CD4-positive, alpha-beta T cell treated with Interleukin-6 for 4 hours (primary cell): ENCODE results near the gene GYS1.
A peak's percentile ranks its signal among the peaks of the same experiment; 100 is the strongest.

Experiments
- DNase-seq: peaks from one replicate; pipeline ENCODE4 v3.0.0-alpha.2; 2020; ENCODE audit warnings: mixed read lengths

GYS1 gene

GRCh38 chr19:49017666-49018351 lies 24.7 kb upstream of the GYS1 start:
- peak; percentile 68 for DNase-seq

- DNase-seq = no peak
These were observed 24.0 kb upstream of the GYS1 start, which contains the start of gene LHB for GRCh38 chr19:49017041-49017665. Gene LHB, minus strand, starts transcription at chr19:49017091. Its CDS starts 10 bp downstream, at chr19:49017081.

DNA sequence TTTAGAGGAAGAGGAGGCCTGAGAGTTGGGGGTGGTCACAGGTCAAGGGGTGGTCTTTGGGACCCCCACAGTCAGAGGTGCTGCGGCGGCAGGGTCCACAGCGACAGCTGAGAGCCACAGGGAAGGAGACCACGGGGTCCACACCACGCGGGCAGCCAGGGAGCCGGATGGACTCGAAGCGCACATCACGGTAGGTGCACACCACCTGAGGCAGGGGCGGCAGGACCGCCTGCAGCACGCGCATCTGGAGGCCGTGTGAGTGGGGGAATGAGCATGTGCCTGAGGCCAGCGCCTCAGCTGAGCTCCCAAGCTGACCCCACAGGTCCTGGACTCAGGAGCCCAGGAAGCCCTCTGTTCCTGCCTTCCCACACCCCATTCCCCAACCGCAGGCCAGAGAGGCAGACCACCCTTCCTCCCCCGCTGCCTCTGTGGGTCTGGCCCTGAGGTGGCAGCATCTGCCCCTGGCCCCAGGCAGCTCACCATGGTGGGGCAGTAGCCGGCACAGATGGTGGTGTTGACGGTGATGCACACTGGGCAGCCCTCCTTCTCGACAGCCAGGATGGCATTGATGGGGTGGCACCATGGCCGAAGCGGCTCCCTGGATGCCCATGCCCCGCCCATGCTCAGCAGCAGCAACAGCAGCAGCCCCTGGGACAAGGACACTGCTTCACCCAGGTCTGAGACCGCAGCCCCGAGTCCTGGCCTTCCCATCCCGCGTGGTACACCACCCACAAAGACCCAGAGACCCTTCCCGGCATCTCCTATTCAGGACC lies 23.1 kb upstream of the GYS1 start:
- no peak for DNase-seq

GRCh38 chr19:49014870-49015255 lies 21.8 kb upstream of the GYS1 start:
- DNase-seq = no peak

- no peak for DNase-seq
These were observed 21.2 kb upstream of the GYS1 start for GRCh38 chr19:49014123-49014869.

DNA sequence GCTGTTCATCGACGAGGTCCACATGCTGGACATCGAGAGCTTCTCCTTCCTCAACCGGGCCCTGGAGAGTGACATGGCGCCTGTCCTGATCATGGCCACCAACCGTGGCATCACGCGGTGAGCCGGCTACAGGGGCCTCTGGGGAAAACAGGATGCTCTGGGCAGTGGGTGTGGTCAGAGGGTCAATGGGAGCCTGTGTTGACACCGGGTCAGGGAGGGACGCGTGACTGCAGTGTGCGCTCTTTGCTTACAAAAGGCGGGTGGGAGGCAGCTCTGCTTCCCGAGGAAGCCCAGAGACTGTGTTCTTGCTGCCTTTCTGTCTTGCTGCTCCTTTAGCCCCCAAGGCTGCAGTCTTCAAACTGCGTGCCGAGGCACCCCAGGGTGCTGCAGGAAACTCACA lies 18.1 kb upstream of the GYS1 start:
- DNase-seq = no peak

DNA sequence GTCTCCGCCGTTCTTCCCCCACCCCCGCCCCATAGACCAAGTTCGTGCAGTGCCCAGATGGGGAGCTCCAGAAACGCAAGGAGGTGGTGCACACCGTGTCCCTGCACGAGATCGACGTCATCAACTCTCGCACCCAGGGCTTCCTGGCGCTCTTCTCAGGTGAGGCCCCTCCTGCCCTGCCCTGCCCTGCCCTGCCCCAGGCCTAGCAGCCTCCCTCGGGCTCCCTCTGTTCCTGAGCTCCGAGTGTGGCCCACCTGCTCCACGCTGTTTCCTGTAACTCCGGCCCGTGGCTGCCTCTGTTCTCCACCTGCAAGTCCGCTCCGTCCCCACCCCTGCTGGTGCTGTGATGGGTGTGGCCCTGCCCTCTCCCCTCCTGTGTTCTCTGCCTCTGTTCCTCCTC lies 17.3 kb upstream of the GYS1 start:
- no peak for DNase-seq

- DNase-seq = no peak
These were observed 16.7 kb upstream of the GYS1 start for GRCh38 chr19:49009828-49010227.

DNA sequence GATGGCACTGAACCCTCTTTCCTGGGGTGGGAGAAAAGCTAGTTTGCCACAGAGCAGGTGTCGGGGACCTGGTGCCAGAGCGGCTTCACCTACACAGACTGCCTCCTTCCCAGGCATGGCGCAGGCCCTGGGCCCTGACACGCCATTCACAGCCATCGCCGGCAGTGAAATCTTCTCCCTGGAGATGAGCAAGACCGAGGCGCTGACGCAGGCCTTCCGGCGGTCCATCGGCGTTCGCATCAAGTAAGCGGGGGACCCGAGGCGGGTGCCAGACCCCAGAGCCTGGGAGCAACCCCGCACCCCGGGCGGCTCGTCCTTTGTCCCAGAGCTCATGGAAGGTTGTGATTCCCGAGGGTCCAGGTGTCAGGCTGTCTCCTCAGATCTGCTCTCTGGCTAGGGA lies 13.8 kb upstream of the GYS1 start:
- no peak for DNase-seq

GRCh38 chr19:49004964-49005614 lies 12.0 kb upstream of the GYS1 start:
- DNase-seq = no peak

DNA sequence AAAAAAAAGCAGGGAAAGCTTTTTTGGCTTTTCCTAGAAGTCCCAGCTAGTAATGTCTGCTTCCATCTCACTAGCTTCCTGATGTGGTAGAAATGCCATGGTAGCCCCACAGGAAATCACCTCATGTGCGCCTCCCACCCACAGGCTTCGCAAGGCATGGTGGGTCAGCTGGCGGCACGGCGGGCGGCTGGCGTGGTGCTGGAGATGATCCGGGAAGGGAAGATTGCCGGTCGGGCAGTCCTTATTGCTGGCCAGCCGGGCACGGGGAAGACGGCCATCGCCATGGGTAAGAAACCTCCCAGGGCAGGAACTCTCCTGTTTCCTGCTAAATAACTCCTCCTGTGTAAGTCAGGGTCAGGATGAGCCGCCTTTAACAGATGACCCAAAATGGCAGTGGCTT lies 11.0 kb upstream of the GYS1 start:
- DNase-seq = no peak

DNA sequence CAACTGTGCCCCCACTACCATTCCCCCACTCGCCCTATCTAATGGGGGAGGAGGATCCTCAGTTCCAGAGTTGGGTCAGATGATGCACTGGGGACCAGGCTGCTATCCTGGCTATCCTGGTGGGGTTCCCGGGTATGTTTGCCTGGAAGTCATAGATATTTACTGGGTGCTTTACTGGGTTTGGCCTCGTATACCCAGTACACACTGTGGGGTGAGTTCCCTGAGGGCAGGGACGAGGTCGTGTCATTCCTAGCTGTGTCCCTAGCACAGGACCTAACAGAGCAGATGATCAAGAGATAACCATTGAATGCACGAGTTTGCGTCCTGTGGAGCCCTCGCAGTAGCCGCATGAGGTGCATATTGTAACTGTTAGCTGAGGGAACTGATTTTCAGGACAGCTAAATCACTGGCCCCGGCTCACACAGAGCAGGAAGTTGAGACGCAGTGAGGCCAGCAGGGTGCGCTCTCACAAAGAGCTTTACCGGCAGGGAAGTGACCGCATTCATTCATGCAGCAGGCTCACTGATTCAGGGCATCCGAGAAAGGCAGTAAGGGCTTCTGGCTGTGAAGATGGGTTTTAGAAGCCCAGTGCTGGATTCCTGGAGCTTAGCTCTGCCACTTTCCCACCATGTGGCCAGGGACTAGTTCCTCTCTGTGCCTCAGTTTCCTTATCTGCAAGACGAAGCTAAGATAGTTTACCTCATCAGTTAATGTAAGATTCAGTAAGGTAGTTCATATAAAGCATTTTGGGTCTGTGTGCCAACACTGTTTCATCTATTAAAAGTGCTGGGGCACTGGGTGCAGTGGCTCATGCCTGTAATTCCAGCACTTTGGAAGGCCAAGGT lies 6.6 kb upstream of the GYS1 start:
- peak; percentile 75 for DNase-seq

DNA sequence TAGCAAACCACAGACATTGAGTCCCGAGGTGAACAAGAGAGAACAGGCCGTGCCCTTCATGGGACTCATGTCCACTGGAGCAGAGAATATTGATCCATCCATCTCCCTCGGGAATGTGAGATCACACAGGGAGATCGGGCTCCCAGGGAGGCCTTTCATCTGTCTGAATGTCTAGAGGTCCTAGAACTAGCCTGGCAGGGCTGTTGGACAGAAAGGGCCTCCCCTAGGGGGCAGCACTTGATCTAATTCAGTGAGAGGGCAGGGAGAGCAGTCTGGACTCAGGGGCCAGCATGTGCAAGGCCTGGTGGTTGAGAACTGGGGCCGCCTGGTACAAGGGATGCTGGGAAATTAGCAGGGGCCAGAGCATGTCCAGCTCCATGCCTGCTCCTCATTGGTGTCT lies 4.9 kb upstream of the GYS1 start:
- DNase-seq = peak; percentile 62

- no peak for DNase-seq
These were observed 902 bp upstream of the GYS1 start for GRCh38 chr19:48994035-48994386.

- peak; percentile 33 for DNase-seq
These were observed 431 bp downstream of the GYS1 start for GRCh38 chr19:48992581-48993174.

GRCh38 chr19:48991873-48992580 lies 1.1 kb downstream of the GYS1 start:
- no peak for DNase-seq

DNA sequence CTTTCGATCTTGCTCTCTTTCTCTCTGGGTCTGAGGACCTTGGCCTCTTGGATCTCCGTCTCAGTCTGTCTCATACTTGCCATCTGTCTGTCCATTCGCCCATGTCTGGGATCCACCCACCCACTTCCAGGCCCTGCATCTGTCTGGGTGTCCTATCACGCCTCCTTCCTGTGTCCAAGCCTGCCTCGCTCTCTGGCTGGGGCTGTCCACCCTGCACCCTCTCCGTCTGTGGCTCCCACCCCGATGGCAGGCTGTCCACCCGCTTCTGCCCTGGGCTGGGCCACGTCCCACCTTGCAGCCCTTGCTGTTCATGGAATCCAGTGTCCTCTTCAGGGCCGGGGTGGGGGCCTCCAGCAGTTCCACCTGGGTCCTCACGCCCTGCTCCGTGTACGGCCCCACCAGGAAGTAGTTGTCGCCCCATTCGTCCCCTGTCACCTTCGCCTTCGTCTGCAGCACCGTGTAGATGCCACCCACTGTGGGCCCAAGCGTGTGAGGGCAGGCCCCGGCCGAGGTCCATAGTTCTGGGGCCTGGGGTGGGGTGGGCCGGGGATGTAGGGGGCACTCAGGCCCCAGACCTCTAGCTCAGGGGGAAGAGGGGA lies 2.0 kb downstream of the GYS1 start:
- no peak for DNase-seq

DNA sequence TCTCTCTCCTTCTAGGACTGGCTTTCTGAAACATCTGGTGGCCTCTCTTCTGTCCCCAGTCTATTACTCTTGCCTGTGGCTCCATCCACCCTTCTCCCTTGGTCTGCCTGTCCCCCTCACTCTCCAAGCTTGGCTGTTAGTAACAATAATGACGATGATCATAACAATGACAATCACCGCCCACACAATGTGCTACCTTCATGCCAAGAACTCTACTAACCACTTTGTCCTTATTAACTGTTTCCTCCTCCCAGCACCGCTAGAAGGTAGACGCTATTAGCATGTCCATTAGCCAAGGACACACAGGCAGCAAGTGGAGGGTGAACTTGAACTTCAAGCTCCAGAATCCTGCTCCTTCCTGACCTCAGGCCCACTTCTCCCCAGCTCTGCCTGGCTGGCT lies 2.7 kb downstream of the GYS1 start:
- no peak for DNase-seq

DNA sequence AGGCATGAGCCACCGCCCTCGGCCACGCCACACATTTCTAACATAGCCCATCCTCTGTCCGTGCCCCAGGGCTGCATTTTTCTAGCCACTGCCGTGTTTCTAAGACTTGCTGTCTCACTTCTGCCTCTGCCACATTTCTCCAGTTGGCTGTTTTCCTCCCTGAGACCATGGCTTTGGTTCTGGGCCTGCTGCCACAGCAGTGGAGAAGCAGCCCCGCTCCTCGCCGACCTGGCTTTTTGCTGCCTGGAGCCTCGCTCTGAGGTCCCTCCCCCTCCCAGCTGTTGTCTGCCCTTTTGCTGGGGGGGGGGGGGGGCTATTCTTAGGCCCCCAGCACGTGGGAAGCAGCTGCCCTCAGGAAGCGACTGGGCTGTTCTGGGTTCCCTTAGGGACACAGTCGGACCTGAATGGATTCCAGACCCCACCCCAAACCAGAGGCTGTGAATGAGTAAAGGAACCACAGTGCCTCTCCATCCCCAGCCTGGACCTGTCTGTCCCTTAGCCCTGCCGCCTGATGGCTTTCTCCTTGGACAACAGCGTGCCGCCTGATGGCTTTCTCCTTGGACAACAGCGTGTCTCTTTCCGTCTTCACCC lies 3.3 kb downstream of the GYS1 start:
- no peak for DNase-seq

DNA sequence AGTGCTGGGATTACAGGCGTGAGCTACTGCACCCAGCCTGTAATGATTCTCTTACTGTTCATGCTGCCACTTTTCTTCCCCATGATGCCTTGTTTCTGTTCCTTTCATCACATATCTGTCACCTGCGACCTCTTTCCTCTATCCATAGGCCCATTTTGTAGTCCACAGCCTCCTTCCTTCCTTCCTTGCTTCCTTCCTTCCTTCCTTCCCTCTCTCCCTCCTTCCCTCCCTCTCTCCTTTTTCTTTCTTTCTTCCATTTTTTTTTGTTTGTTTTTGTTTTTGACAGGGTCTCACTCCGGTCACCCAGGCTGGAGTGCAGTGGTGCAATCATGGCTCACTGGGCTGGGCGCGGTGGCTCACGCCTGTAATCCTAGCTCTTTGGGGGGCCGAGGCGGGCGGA lies 4.2 kb downstream of the GYS1 start:
- DNase-seq = no peak
